NCI-H82 treated with DMSO at 0.1 percent for 48 hours (cell line): Measurements from ENCODE around the gene METTL24.
"Not testable (repeated sequence)": the region's sequence is repeated elsewhere in the genome, so short reads cannot be mapped to it uniquely, and the experiment has no call there.

ENCODE experiments used
- DNase-seq: peaks from one replicate; lab custom pipeline; 2025; ENCODE audit not compliant: unreplicated experiment; lab: John Stamatoyannopoulos, UW

The METTL24 gene

DNA sequence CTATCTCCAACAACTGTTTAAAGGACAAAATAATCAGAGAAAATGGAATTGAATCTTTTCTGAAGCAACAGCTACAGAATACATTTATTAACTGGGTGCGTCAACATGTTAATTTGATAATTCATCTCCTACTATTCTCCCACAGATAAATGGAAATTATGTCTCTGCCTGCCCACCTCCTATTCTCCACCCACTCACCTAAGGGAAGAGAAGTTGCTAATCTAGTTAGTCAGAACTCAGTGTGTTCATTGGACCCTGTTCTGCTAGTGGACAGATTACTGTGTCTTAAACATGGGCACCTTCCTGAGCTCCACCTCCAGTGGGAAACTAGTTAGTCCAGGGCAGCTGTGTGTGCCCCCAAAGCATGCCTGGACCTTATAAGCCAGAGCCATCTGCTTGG is 41.0 kb downstream of the METTL24 start:
- DNase-seq, result no peak

DNA sequence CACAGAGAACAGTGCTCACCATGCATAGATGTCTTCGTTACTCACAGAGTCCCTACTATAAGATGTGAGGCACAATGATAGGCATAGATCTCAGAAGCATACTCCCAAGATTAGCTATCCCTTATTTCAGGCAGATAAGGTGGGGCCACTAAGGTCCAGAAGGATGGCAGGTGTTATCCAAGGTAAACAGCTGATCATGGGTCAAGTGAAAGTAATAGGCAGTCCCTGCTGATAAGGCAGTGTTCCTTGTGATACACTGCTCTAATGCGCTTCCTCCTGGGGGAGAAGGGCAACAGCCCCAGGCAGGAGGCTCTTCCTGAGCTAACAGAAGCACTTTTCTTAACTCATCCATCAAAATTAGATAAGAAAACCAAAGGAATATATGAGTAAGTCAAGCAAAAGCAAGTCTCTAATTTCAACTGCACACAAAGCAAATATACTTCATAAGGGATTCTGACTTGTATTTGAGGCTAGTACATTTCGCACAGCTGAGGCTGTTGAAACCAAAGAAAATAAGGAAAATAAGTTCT is 42.2 kb downstream of the METTL24 start:
- DNase-seq, result no peak

DNA sequence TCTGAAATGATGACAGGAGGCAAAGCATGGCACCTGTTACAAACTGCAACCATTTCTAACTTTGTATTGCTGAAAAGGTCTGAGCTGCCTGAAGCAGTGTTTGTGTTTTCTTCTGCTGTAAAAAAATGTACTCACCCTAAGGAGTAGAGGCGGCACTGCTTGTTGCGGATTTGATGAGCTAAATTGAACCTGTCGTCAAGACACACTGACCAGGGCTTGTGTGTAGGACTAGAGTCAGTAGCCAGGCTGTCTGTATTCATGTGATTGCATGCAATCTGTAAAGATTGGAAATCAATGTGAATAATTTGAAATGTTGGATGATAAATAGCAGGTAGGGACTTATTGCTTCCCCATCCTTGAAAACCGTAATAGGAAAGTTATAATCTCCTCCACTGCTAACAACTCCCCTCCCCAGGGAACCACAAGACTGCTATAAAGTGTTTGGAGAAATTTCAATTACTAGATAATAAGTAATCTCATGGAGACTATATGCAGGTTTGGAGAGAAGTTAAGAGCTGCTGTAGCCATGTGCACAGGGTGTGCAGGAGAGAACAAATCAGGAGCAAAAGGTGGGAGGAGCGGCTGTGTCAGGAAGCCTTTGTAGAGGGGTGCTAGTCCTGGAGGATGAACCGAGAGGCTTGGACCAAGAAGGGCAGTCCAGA is 42.8 kb downstream of the METTL24 start:
- DNase-seq, result no peak

GRCh38 chr6:110310861-110311446 is 47.2 kb downstream of the METTL24 start:
- DNase-seq, result no peak

GRCh38 chr6:110309432-110309831 is 48.7 kb downstream of the METTL24 start:
- not testable (repeated sequence) for DNase-seq

GRCh38 chr6:110307368-110307767 is 50.8 kb downstream of the METTL24 start:
- no peak for DNase-seq

DNA sequence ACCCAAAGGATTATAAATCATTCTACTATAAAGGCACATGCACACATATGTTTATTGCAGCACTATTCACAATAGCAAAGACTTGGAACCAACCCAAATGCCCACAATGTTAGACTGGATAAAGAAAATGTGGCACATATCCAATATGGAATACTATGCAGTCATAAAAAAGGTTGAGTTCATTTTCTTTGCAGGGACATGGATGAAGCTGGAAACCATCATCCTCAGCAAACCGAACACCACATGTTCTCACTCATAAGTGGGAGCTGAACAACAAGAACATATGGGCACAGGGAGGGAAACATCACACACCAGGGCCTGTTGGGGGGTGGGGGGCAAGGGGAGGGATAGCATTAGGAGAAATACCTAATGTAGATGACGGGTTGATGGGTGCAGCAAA is 52.3 kb downstream of the METTL24 start:
- DNase-seq, result not testable (repeated sequence)

GRCh38 chr6:110303692-110304091 is 54.5 kb downstream of the METTL24 start:
- not testable (repeated sequence) for DNase-seq

GRCh38 chr6:110298916-110299315 is 59.2 kb downstream of the METTL24 start:
- no peak for DNase-seq

GRCh38 chr6:110298411-110298810 is 59.7 kb downstream of the METTL24 start:
- DNase-seq, result no peak

GRCh38 chr6:110296241-110297025 is 61.7 kb downstream of the METTL24 start:
- peak; percentile 76 for DNase-seq

- DNase-seq, result peak; percentile 83
Measured at GRCh38 chr6:110295451-110296165, 62.5 kb downstream of the METTL24 start.

- DNase-seq, result no peak
Measured at GRCh38 chr6:110287462-110288341, 70.4 kb downstream of the METTL24 start.

- DNase-seq, result no peak
Measured at GRCh38 chr6:110285306-110286060, 72.7 kb downstream of the METTL24 start.

GRCh38 chr6:110284855-110285254 is 73.3 kb downstream of the METTL24 start:
- DNase-seq, result no peak

GRCh38 chr6:110283657-110284056 is 74.5 kb downstream of the METTL24 start:
- DNase-seq, result no peak

DNA sequence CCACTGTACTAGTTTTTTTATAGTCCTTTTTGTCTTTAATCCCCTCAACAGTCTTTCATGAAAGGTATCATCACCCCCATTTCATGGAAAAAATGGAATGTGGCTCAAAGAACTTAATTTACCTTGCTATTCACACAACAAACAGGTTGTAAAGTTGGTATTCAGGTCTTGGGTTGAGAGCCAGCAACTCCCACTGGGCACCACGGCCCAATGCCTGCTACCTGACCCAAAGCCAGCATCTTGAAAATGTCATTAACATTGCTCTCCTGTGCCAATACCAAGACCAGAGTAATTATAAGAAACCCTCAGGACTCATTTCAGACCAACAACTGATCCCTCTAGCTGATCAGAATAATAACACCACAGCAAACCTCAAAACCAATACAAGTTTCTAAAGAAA is 75.7 kb downstream of the METTL24 start:
- DNase-seq, result no peak

DNA sequence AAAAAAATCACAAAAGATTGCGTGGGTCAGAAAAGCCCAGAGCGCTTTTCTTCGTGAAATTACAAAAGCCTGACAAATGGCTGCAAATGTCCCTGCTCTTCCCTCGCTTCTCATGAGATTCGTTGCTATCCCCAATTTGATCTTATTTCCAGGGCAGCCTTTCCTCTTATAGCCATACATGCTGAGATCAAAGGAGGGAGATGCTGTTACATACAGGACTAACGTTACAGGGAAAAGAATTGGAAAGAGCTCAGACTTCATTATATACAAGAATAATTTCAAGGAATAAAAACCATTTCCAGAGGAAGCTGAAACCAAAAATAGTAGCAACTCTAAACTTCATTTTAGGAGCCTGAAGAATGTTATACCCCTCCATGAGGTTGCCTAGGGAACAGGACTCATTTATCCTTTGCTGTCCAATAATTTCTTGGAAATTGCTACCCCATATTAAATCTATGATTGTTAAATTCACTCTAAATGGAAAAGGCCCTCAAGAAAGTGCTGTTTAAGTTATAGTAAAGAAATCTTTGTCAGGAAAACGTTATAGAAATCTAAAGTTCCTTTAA is 81.0 kb downstream of the METTL24 start:
- DNase-seq, result no peak

GRCh38 chr6:110272781-110273180 is 85.4 kb downstream of the METTL24 start:
- DNase-seq, result not testable (repeated sequence)
